ENCODE results near the gene TRIM9. TPM values are rescaled to one million over a fixed set of nuclear protein-coding genes. Genes with fewer than 3 reads are reported as not detected.

Gene TRIM9
- total RNA-seq, 4 donors from 2014 or later: 1.1 to 4.8 (median 2.8) TPM

GRCh38 chr14:51044961-51045360 is 49.9 kb downstream of the TRIM9 start:
- DNase-seq (ENCODE audit: low spot score) (no peak), ATAC-seq (ENCODE audit: low FRiP score) (no peak)
- TF ChIP-seq, protein P1, sequence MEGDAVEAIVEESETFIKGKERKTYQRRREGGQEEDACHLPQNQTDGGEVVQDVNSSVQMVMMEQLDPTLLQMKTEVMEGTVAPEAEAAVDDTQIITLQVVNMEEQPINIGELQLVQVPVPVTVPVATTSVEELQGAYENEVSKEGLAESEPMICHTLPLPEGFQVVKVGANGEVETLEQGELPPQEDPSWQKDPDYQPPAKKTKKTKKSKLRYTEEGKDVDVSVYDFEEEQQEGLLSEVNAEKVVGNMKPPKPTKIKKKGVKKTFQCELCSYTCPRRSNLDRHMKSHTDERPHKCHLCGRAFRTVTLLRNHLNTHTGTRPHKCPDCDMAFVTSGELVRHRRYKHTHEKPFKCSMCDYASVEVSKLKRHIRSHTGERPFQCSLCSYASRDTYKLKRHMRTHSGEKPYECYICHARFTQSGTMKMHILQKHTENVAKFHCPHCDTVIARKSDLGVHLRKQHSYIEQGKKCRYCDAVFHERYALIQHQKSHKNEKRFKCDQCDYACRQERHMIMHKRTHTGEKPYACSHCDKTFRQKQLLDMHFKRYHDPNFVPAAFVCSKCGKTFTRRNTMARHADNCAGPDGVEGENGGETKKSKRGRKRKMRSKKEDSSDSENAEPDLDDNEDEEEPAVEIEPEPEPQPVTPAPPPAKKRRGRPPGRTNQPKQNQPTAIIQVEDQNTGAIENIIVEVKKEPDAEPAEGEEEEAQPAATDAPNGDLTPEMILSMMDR (IDR thresholded peaks at IDR 0.05): no peak

- ATAC-seq (ENCODE audit: low FRiP score) (no peak), DNase-seq (ENCODE audit: low spot score) (no peak)
- TF ChIP-seq, protein P1 (IDR thresholded peaks at IDR 0.05): no peak
These were observed 53.0 kb downstream of the TRIM9 start for GRCh38 chr14:51041883-51042282.

DNA sequence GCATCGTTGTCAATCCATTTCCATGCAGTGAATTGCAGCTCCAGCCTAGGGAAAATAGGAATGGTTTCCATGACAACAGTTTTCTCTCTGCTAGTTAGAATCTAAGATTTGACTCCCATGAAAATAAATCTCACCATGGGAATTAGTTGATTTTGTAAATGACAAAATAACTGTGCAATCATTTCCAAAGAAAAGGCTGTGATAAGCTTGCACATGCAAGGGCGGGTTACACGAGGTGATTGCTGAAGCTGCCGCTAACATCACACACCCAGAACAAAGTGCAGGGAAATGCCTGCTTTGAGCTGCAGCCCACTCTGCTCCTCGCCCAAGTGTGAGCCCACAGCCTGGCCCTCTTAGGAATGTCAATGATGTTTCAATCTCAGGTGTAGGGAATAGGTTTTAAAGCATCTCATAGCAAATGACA is 53.8 kb downstream of the TRIM9 start:
- ATAC-seq (ENCODE audit: low FRiP score) (no peak), DNase-seq (ENCODE audit: low spot score) (no peak)
- TF ChIP-seq, protein P1 (IDR thresholded peaks at IDR 0.05): no peak

GRCh38 chr14:51039252-51039651 is 55.7 kb downstream of the TRIM9 start:
- TF ChIP-seq, protein P1 (IDR thresholded peaks at IDR 0.05): no peak
- DNase-seq (ENCODE audit: low spot score): no peak
- ATAC-seq (ENCODE audit: low FRiP score): no peak

- DNase-seq (ENCODE audit: low spot score) (no peak), ATAC-seq (ENCODE audit: low FRiP score) (no peak)
- TF ChIP-seq, protein P1 (IDR thresholded peaks at IDR 0.05): no peak
These were observed 59.2 kb downstream of the TRIM9 start for GRCh38 chr14:51035611-51036192.

GRCh38 chr14:51028851-51029754 is 65.8 kb downstream of the TRIM9 start:
- TF ChIP-seq, protein P1 (IDR thresholded peaks at IDR 0.05): no peak
- no peak for DNase-seq (ENCODE audit: low spot score)
- no peak for ATAC-seq (ENCODE audit: low FRiP score)

Measured in omental fat pad (tissue), 4 donors.